Suprapubic skin (tissue), 4 donors: ENCODE measurements around the gene MRPS14. TPM values are rescaled to one million over a fixed set of nuclear protein-coding genes. Genes with fewer than 3 reads are reported as not detected.
A peak's percentile ranks its signal among the peaks of the same experiment; 100 is the strongest.

Source experiments
- DNase-seq, 2 donors: peaks; one replicate each; pipeline ENCODE4 v3.0.0-alpha.2; 2019; ENCODE audit warnings: low spot score in 2 of 2
- H3K27ac ChIP-seq: fragments of 200-600 bp; sonication (generic); one replicate; pipeline ENCODE4 v1.5.1; 2019
- H3K27me3 ChIP-seq: fragments of 200-600 bp; sonication (generic); one replicate; pipeline ENCODE4 v1.5.1; 2019
- H3K36me3 ChIP-seq: fragments of 200-600 bp; sonication (generic); one replicate; pipeline ENCODE4 v1.5.1; 2019
- H3K4me1 ChIP-seq: fragments of 200-600 bp; sonication (generic); one replicate; pipeline ENCODE4 v1.5.1; 2019
- H3K4me3 ChIP-seq: fragments of 200-600 bp; sonication (generic); one replicate; pipeline ENCODE4 v1.5.1; 2019; ENCODE audit warnings: mild to moderate bottlenecking
- H3K9me3 ChIP-seq: fragments of 200-600 bp; sonication (generic); one replicate; pipeline ENCODE4 v1.5.1; 2019
- CTCF ChIP-seq, 2 donors: fragments of 200-600 bp in 1 of 2; fragments of 450-650 bp in 1 of 2; sonication (generic) in 1 of 2; IDR thresholded peaks; one replicate each; pipeline ENCODE4 v1.5.1; 2016 to 2019; ENCODE audit warnings: antibody characterized with exemption in 2 of 2, mild to moderate bottlenecking in 1 of 2, moderate library complexity in 1 of 2
- EP300 ChIP-seq: sonication (generic); formaldehyde crosslinking; IDR thresholded peaks from one replicate; pipeline ENCODE4 v1.6.1; 2017; ENCODE audit warnings: antibody characterized with exemption
- POLR2A ChIP-seq, 2 donors: fragments of 450-650 bp; IDR thresholded peaks; one replicate each; pipeline ENCODE4 v1.6.1; 2017; ENCODE audit warnings: antibody characterized with exemption in 2 of 2, mild to moderate bottlenecking in 2 of 2, moderate library complexity in 2 of 2
- POLR2AphosphoS5 ChIP-seq, 3 donors: sonication (generic); formaldehyde crosslinking; IDR thresholded peaks; one replicate each; pipeline ENCODE4 v1.6.1; 2017; ENCODE audit warnings: antibody characterized with exemption in 3 of 3
- WGBS: methylation state at CpG from one replicate; pipeline ENCODE4 v1.1.5; 2018; 5-methylcytosine and 5-hydroxymethylcytosine counted together
- total RNA-seq, 4 donors: library from RNA; depleted of rRNA; stranded (reverse); fragments of >200 nt; gene quantifications; one replicate each; pipeline ENCODE4 v1.1.0, GENCODE V29; 2016

Gene MRPS14
- total RNA-seq, 4 donors from 2014 or later: 12.7 to 22.9 (median 17.9) TPM

- H3K4me1 ChIP-seq: peaks cover 37% of the 10 kb centered on the region
- no peaks in the 10 kb centered on the region for H3K27me3 ChIP-seq
- H3K9me3 ChIP-seq: no peaks in the 10 kb centered on the region
- TF ChIP-seq POLR2AphosphoS5 (IDR thresholded peaks at IDR 0.05) (no peak), EP300 (no peak), POLR2A (IDR thresholded peaks at IDR 0.05) (no peak), CTCF (IDR thresholded peaks at IDR 0.05) (no peak)
- no peak overlapping the region for H3K27ac ChIP-seq
- H3K36me3 ChIP-seq: peaks cover 10% of the 10 kb centered on the region
- H3K4me3 ChIP-seq: no peak overlapping the region
- 64% methylated on average over 2 of the region's 2 CpGs for WGBS
- no peak for DNase-seq
These were observed 48.5 kb downstream of the MRPS14 start for GRCh38 chr1:174974711-174975119.

- no peaks in the 10 kb centered on the region for H3K36me3 ChIP-seq
- peak overlapping the region; percentile 43 for H3K27ac ChIP-seq
- no peaks in the 10 kb centered on the region for H3K9me3 ChIP-seq
- peaks cover 56% of the 10 kb centered on the region for H3K4me1 ChIP-seq
- no peak for TF ChIP-seq CTCF (IDR thresholded peaks at IDR 0.05)
- no peak for TF ChIP-seq EP300
- TF ChIP-seq POLR2A (IDR thresholded peaks at IDR 0.05): no peak
- TF ChIP-seq POLR2AphosphoS5 (IDR thresholded peaks at IDR 0.05): no peak
- WGBS: 59% methylated on average over 2 of the region's 2 CpGs
- no peaks in the 10 kb centered on the region for H3K27me3 ChIP-seq
- no peak overlapping the region for H3K4me3 ChIP-seq
- no peak for DNase-seq
These were observed 51.3 kb downstream of the MRPS14 start for GRCh38 chr1:174971902-174972301.

GRCh38 chr1:174971466-174971865 lies 51.8 kb downstream of the MRPS14 start:
- H3K36me3 ChIP-seq: no peaks in the 10 kb centered on the region
- H3K27ac ChIP-seq: no peak overlapping the region
- no peak overlapping the region for H3K4me3 ChIP-seq
- H3K27me3 ChIP-seq: no peaks in the 10 kb centered on the region
- peaks cover 56% of the 10 kb centered on the region for H3K4me1 ChIP-seq
- H3K9me3 ChIP-seq: no peaks in the 10 kb centered on the region
- TF ChIP-seq CTCF (IDR thresholded peaks at IDR 0.05) (no peak), POLR2AphosphoS5 (IDR thresholded peaks at IDR 0.05) (no peak), POLR2A (IDR thresholded peaks at IDR 0.05) (no peak), EP300 (no peak)
- DNase-seq: no peak

GRCh38 chr1:174969977-174970376 lies 53.2 kb downstream of the MRPS14 start:
- Histone ChIP-seq H3K4me3 (no peak overlapping the region), H3K9me3 (no peaks in the 10 kb centered on the region), H3K27ac (no peak overlapping the region), H3K4me1 (peaks cover 60% of the 10 kb centered on the region), H3K36me3 (no peaks in the 10 kb centered on the region), H3K27me3 (no peaks in the 10 kb centered on the region)
- no peak for DNase-seq
- TF ChIP-seq POLR2AphosphoS5 (IDR thresholded peaks at IDR 0.05) (no peak), POLR2A (IDR thresholded peaks at IDR 0.05) (no peak), EP300 (no peak), CTCF (IDR thresholded peaks at IDR 0.05) (no peak)
- 91% methylated on average over 1 of the region's 1 CpG for WGBS

- no peak for DNase-seq
- H3K9me3 ChIP-seq: no peaks in the 10 kb centered on the region
- WGBS: 77% methylated on average over 5 of the region's 5 CpGs
- peaks cover 63% of the 10 kb centered on the region for H3K4me1 ChIP-seq
- H3K27ac ChIP-seq: no peak overlapping the region
- H3K4me3 ChIP-seq: no peak overlapping the region
- TF ChIP-seq CTCF (IDR thresholded peaks at IDR 0.05) (no peak), EP300 (no peak), POLR2AphosphoS5 (IDR thresholded peaks at IDR 0.05) (no peak), POLR2A (IDR thresholded peaks at IDR 0.05) (no peak)
- H3K36me3 ChIP-seq: no peaks in the 10 kb centered on the region
- H3K27me3 ChIP-seq: no peaks in the 10 kb centered on the region
These were observed 54.4 kb downstream of the MRPS14 start for GRCh38 chr1:174968750-174969244.
